HUES64 (cell line): ENCODE measurements around the gene RSPRY1.
"Not testable (repeated sequence)": the region's sequence is repeated elsewhere in the genome, so short reads cannot be mapped to it uniquely, and the experiment has no call there.

ENCODE experiments used
- H3K27ac ChIP-seq: 2 replicates; pipeline ENCODE4 v1.7.0; 2013; ENCODE audit warnings: low read depth, low read length, inconsistent platforms
- H3K27me3 ChIP-seq: 2 replicates; pipeline ENCODE4 v1.6.1; 2013; ENCODE audit warnings: mild to moderate bottlenecking, low read length; ENCODE audit not compliant: insufficient read depth
- H3K36me3 ChIP-seq: 2 replicates; pipeline ENCODE4 v1.6.1; 2013; ENCODE audit warnings: mild to moderate bottlenecking, low read length; ENCODE audit not compliant: insufficient read depth
- H3K4me1 ChIP-seq: 2 replicates; pipeline ENCODE4 v1.6.1; 2013; ENCODE audit warnings: mild to moderate bottlenecking, low read length, moderate library complexity; ENCODE audit not compliant: insufficient read depth
- H3K4me3 ChIP-seq: 2 replicates; pipeline ENCODE4 v1.5.1; 2013; ENCODE audit warnings: mild to moderate bottlenecking, low read length, moderate library complexity
- H3K9ac ChIP-seq: 2 replicates; pipeline ENCODE4 v1.6.1; 2013; ENCODE audit warnings: mild to moderate bottlenecking, low read depth, low read length
- H3K9me3 ChIP-seq: 2 replicates; pipeline ENCODE4 v1.6.1; 2013; ENCODE audit warnings: low read depth, low read length; ENCODE audit not compliant: insufficient read depth
- WGBS: fragments of 150-250, 120-280 bp; methylation state at CpG from one replicate; pipeline ENCODE4 v1.1.7; 2013; ENCODE audit warnings: missing lambda C conversion rate; 5-methylcytosine and 5-hydroxymethylcytosine counted together

The RSPRY1 gene

DNA sequence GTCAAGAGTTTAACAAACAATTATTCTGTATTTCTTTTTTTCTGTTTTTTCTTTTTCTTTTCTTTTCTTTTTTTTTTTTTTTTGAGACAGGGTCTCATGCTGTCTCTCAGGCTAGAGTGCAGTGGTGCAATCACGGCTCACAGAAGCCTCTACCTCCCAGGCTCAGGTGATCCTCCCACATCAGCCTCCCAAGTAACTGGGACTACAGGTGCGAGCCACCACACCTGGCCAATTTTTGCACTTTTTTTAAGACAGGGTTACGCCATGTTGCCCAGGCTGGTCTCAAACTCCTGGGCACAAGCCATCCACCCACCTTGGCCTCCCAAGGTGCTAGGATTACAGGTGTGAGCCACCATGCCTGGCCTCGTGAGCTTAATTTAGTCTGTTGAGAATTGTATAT is 3.4 kb downstream of the RSPRY1 start:
- H3K36me3 ChIP-seq, H3K27ac ChIP-seq, H3K9me3 ChIP-seq, H3K9ac ChIP-seq, H3K27me3 ChIP-seq, H3K4me3 ChIP-seq: not testable (repeated sequence)
- 94% methylated on average over 4 of the region's 4 CpGs for WGBS
- H3K4me1 ChIP-seq = peaks cover 12% of the 10 kb centered on the region; the same call in 1 of the 2 replicates

DNA sequence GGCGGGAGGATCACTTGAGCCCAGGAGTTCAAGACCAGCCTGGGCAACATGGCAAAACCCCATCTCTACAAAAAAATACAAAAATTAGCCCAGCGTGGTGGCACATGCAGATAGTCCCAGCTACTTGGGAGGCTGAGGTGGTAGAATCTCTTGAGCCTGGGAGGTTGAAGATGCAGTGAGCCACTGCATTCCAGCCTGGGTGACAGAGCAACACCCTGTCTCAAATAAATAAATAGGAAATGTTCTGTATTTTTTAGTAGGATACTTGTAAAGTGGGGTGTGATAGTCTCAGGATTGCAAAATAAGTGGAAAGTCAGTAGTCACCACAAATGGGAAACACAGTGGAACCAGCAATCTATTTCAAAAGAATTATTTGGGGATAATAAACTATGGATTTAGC is 4.0 kb downstream of the RSPRY1 start:
- Histone ChIP-seq H3K27ac (no peak overlapping the region), H3K9ac (no peak overlapping the region), H3K4me1 (peaks cover 7% of the 10 kb centered on the region; the same call in 1 of the 2 replicates), H3K27me3 (no peaks in the 10 kb centered on the region), H3K9me3 (no peaks in the 10 kb centered on the region), H3K4me3 (no peak overlapping the region), H3K36me3 (no peaks in the 10 kb centered on the region)
- WGBS = 98% methylated on average over 2 of the region's 2 CpGs

DNA sequence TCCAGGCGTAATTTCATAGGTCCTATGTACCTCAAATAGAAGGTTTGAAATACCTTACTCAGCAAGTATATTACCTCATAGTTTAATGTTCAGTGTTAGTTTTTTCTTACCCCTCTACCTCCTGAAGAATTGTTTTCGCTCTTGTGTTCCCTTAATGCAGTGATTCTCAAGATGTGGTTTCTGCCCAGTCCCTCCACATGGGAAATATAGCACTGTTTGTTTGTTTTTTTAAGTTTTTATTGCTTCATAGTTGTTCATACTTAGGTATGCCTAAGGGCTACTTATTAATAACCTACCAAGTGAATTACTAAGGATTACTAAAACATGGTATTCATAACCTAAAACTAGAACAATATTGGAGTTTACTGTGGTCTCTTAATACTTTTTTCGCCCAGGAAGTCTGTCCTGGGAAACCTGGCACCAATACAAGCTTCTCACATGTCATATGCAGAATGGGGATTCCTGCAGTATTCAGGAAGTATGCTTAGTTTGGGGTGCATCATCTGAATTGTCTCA is 5.0 kb downstream of the RSPRY1 start:
- H3K4me3 ChIP-seq = no peak overlapping the region
- H3K9me3 ChIP-seq = no peaks in the 10 kb centered on the region
- 100% methylated on average over 2 of the region's 3 CpGs for WGBS
- H3K4me1 ChIP-seq = peaks cover 7% of the 10 kb centered on the region; the same call in 1 of the 2 replicates
- H3K27ac ChIP-seq = no peak overlapping the region
- no peaks in the 10 kb centered on the region for H3K27me3 ChIP-seq
- H3K36me3 ChIP-seq = no peaks in the 10 kb centered on the region
- H3K9ac ChIP-seq = no peak overlapping the region

DNA sequence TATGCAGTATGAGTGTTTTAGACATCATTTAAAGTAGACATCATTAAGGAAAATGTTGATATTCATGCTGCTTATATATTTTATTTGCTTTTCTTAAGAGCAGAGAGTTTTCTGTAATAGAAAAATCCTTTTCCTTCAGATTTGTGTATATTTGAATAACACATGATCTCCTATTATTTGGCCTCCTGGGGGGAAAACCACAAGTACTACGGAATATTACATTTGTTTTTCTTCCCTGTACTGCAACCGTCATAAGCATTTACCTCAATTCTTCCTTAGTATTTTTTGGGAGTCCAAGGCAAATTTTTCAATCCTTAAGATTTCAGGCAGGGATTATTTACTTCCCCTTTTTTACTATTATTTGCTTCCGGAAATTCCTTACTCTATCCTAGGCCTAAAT is 6.0 kb downstream of the RSPRY1 start:
- WGBS = 90% methylated on average over 3 of the region's 3 CpGs
- H3K9ac ChIP-seq = no peak overlapping the region

DNA sequence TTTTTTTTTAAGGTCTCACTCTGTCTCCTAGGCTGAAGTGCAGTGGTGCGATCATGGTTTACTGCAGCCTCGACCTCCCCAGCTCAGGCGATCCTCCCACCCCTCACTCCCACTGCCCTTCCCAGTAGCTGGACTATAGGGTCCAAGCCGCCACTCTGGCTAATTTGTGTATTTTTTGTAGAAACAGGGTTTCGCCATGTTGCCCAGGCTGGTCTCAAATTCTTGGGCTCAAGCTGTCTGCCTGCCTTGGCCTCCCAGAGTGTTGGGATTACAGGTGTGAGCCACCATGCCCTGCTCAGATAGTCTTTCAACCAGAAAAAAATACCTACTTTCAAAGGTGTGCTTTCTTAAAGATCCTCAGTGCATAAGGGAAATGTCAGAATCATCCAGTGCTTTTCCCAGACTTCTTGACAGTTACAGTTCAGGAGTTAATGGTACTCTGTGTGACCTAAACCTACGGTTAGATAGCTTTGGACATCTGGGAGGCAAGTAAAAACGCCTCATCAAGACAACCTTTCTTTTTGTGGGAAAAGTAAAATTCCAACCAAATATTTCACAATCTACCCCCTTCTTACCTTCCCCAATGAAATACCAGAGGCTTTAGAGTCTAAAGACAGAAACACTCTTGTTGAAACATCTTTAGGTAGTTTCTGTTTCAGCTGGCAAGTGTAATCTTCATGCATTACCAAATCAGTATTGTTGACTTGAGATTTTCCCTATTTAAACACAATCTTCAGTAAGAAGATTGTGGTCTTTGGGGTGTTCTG is 6.8 kb downstream of the RSPRY1 start:
- no peaks in the 10 kb centered on the region for H3K27me3 ChIP-seq
- no peak overlapping the region for H3K9ac ChIP-seq
- H3K36me3 ChIP-seq = no peaks in the 10 kb centered on the region
- peaks cover 1% of the 10 kb centered on the region; the same call in 1 of the 2 replicates for H3K4me1 ChIP-seq
- no peak overlapping the region for H3K4me3 ChIP-seq
- H3K9me3 ChIP-seq = no peaks in the 10 kb centered on the region
- WGBS = 79% methylated on average over 7 of the region's 7 CpGs
- no peak overlapping the region for H3K27ac ChIP-seq

More for the DNA sequence above, 6.0 kb downstream of the RSPRY1 start:
- no peaks in the 10 kb centered on the region for H3K9me3 ChIP-seq
- H3K27ac ChIP-seq = no peak overlapping the region
- H3K27me3 ChIP-seq = no peaks in the 10 kb centered on the region
- no peaks in the 10 kb centered on the region for H3K36me3 ChIP-seq
- H3K4me1 ChIP-seq = peaks cover 7% of the 10 kb centered on the region; the same call in 1 of the 2 replicates
- H3K4me3 ChIP-seq = no peak overlapping the region

DNA sequence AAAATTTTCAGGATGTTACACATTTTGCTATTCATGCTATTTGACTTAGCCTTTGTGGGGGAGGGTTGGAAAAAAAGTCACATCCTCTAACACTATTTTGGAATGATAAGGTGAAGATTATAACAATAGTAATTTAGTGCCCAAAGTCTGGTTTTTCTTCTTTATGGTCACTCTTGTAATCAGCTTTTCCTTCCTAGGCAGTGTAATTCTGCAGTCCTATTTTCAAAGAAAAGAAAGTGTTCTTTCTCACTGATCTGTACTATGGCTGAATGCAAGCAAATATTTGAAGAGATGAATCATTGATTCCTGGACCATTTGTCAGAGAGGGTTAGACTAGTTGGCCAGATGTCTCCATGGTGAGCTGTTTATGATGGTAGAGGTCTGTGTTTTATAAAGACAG is 8.4 kb downstream of the RSPRY1 start:
- no peak overlapping the region for H3K9ac ChIP-seq
- no peaks in the 10 kb centered on the region for H3K9me3 ChIP-seq
- H3K36me3 ChIP-seq = peaks cover 5% of the 10 kb centered on the region; the same call in 1 of the 2 replicates
- H3K4me1 ChIP-seq = no peaks in the 10 kb centered on the region; the same call in 1 of the 2 replicates
- H3K4me3 ChIP-seq = no peak overlapping the region
- H3K27me3 ChIP-seq = no peaks in the 10 kb centered on the region
- no peak overlapping the region for H3K27ac ChIP-seq

DNA sequence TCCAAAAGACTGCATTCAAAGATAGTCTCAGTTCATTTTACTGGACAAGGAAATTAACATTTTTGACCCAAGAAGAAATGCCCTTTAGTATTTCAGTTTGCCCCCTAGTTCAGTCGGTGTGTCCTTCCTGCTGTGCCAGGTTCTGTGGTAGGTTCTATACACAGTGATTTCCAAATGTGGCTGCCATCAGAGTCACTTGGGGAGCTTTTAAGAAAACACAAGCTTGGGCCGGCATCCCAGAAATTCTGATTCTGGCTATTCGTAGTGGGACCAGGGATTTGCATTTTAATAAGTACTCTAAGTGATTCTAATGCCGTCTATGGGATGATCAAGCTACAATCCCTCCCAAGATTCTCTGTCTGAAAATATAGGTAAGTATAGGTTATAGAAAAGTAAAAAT is 10.2 kb downstream of the RSPRY1 start:
- Histone ChIP-seq H3K9ac (no peak overlapping the region), H3K4me1 (no peaks in the 10 kb centered on the region; the same call in 1 of the 2 replicates), H3K36me3 (peaks cover 5% of the 10 kb centered on the region; the same call in 1 of the 2 replicates), H3K27ac (no peak overlapping the region), H3K4me3 (no peak overlapping the region), H3K27me3 (no peaks in the 10 kb centered on the region), H3K9me3 (no peaks in the 10 kb centered on the region)
- 86% methylated on average over 4 of the region's 4 CpGs for WGBS

DNA sequence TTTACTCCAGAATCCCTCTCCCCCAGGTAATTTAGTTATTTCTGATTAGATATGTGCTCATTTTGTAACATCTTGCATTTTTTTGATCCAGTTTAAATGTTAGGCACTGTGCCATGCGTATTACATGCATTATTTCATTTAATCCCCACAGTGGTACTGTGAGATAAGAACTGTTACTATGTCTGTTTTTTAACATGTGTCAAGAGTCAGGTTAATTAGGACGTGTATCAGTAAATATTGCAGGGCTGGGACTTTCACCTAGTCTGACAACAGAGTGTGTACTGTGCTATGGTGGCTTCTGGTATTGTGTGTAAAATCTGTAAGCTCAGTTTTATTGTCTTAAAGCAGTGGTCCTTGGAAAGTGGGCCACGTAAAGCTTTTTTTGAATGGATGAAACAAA is 10.6 kb downstream of the RSPRY1 start:
- H3K4me1 ChIP-seq = no peaks in the 10 kb centered on the region; the same call in 1 of the 2 replicates
- H3K4me3 ChIP-seq = no peak overlapping the region
- no peaks in the 10 kb centered on the region for H3K9me3 ChIP-seq
- H3K27ac ChIP-seq = no peak overlapping the region
- WGBS = 86% methylated on average over 2 of the region's 3 CpGs
- H3K27me3 ChIP-seq = no peaks in the 10 kb centered on the region
- peaks cover 5% of the 10 kb centered on the region; the same call in 1 of the 2 replicates for H3K36me3 ChIP-seq
- no peak overlapping the region for H3K9ac ChIP-seq

DNA sequence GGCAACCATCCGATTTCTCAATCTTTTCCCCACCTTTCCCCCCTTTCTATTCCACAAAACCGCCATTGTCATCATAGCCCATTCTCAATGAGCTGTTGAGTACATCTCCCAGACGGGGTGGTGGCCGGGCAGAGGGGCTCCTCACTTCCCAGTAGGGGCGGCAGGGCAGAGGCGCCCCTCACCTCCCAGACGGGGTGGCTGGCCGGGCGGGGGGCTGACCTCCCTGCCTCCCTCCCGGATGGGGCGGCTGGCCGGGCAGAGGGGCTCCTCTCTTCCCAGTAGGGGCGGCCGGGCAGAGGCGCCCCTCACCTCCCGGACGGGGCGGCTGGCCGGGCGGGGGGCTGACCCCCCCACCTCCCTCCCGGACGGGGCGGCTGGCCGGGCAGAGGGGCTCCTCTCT is 14.2 kb downstream of the RSPRY1 start:
- not testable (repeated sequence) for H3K27me3 ChIP-seq, H3K27ac ChIP-seq, H3K9ac ChIP-seq, H3K4me3 ChIP-seq, H3K4me1 ChIP-seq, H3K9me3 ChIP-seq
- WGBS = 95% methylated on average over 10 of the region's 24 CpGs
- peaks cover 21% of the 10 kb centered on the region for H3K36me3 ChIP-seq

DNA sequence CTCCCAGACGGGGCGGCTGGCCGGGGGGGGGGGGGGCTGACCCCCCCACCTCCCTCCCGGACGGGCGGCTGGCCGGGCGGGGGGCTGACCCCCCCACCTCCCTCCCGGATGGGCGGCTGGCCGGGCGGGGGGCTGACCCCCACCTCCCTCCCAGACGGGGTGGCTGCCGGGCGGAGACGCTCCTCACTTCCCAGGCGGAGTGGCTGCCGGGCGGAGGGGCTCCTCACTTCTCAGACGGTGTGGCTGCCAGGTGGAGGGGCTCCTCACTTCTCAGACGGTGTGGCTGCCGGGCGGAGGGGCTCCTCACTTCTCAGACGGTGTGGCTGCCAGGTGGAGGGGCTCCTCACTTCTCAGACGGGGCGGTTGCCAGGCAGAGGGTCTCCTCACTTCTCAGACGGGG is 14.8 kb downstream of the RSPRY1 start:
- not testable (repeated sequence) for H3K4me3 ChIP-seq, H3K27me3 ChIP-seq, H3K27ac ChIP-seq, H3K9ac ChIP-seq, H3K4me1 ChIP-seq, H3K9me3 ChIP-seq
- 90% methylated on average over 22 of the region's 27 CpGs for WGBS
- H3K36me3 ChIP-seq = peaks cover 27% of the 10 kb centered on the region

DNA sequence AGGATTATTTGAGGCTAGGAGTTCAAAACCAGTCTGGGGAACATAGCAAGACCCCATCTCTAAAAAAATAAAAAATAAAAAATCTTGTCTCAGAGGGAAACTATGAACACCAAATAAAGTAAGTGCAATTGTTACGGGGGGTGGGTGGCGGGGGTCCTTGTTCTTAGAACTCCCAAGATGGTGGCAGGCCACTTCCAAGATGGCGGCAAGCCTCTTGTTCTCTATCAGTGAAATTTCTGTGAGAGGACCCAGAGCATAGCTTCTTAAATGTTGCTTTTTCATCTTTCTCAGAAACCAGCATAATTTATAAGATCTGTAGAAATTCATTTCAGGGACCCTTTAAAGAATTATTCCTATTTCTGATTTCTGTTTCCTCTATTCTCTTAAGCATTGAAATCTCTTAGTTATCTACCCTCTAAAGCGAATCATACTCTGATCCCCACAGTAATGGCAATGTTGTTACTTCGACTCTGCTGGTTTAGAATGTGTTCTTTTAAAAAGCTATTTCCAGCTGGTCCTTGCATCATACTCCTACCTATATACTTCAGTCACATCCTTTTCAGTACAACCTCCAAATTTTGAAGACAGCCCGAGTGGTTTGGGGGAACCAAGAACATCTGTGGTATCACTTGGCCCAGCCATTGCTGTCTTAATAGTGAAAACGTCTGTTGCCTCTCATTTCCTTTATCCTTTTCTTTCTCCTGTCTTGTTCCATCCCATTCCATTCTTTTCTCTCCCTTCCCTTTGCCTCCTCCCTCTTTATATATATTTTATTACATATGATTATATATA is 16.2 kb downstream of the RSPRY1 start:
- no peaks in the 10 kb centered on the region for H3K27me3 ChIP-seq

More for the DNA sequence above, 16.2 kb downstream of the RSPRY1 start:
- no peaks in the 10 kb centered on the region for H3K4me1 ChIP-seq
- peaks cover 36% of the 10 kb centered on the region for H3K36me3 ChIP-seq
- no peaks in the 10 kb centered on the region for H3K9me3 ChIP-seq
- H3K27ac ChIP-seq = no peak overlapping the region
- WGBS = 96% methylated on average over 7 of the region's 7 CpGs
- H3K9ac ChIP-seq = no peak overlapping the region
- H3K4me3 ChIP-seq = no peak overlapping the region
